ENCODE data around the gene CEP295NL.
A peak's percentile ranks its signal among the peaks of the same experiment; 100 is the strongest.
"Not testable (repeated sequence)": the region's sequence is repeated elsewhere in the genome, so short reads cannot be mapped to it uniquely, and the experiment has no call there.

CEP295NL gene

DNA sequence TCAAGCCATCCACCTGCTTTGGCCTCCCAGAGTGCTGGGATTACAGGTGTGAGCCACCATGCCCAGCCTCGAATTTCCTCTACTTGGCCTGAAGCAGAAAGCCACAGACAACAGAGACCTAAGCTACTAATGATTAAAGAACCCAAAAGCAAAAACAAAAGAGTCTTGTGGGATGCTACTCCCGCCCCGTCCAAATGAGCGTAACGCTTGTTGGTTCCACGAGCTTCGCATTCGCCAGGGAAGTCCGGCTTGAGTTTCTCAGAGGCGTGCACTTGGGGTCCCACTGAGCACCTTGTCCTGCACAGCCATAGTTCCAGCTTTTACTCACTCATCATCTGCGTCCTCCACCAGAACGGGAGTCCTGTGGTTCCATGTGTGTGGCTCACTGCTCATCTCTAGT is 16.0 kb downstream of the CEP295NL start:
- DNase-seq (ENCODE audit: low read depth), result no peak

DNA sequence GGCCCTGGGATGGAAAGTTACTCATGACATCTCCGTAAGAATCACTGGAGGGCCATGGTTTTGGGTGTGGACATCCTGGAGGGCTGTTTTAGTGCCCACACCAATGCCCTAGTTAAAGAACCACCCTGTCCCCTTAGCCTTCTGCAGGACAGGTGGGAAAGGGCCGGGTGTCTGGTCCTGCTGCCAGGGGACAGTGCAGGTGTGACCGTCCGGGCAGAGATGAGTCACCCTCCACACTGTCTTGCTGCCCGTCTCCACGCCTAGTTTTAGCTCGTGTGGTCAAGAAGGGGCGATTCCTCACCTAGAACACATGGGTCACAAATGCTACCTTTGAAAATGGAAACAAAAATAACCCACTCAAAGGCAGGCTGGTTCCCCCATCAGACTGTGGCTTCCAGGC is 17.0 kb downstream of the CEP295NL start:
- no peak for DNase-seq (ENCODE audit: low read depth)

DNA sequence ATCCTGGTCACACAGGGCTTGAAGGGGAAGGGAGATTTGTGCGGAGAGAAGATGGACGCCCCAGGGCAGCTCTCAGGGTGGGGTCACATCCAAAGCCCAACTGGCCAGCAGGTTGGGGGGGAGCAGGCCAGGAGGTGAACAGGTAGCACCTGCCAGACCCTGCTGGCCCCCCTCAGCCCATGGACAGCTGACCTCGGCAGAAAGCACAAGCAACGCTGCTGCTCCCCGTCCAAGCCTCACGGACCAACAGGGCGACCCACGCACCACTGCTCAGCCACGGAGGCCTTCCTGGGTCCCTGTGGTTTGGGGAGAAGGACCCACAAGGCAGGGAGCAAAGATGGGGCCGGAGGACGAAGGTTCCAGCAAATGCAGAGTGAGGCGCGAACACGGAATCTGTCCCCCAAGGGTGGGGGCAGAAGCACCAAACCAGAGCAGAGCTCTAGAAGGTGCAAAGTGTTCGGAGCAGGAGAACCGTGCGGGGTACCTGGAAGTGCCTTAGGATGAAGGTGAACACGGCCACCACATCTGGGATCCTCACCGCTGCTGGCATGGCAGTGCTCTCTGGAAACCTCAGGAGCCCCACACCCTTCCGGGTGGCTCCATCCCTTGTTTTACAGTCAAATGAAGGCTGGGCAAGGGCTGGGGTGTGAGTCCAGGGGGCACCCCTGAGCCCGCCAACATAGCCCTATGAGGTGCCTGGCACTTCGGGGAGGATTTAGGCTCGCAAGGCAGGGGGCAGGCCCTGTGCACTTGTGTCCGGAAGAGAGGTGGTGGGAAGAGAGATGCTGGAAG is 17.9 kb downstream of the CEP295NL start:
- no peak for DNase-seq (ENCODE audit: low read depth)

DNA sequence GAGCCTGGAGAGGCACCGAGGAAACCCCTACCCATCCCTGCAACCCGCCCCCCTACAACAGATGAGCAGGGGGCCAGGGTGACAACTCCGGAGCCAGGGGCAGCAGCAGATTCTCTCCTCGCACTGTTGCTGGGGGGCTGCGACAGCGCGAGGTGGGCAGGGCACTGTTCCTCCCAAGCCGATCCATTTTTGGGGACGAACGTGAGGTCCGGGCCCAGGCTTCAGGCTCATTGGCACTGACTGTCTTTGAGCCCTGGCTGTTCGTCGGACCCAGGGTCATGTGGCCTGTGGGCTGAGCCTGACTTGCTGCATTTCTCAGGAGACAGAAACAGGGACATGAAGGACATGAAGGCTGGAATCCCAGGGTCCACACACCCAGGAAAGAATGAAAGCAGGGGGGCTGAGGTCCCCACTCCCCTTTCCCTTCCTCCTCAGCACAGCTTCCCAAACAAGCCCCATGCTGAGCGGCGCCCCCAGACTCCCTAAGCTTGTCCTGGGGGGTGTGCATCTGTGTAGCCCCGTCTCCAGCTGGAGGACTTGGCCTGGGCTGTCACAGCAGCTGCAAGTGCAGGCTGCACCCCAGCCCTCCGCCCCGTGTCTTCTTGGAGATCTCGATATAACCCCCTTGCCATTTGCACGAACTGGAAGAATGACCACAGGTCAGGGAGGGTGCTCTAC is 18.7 kb downstream of the CEP295NL start:
- no peak for DNase-seq (ENCODE audit: low read depth)

DNA sequence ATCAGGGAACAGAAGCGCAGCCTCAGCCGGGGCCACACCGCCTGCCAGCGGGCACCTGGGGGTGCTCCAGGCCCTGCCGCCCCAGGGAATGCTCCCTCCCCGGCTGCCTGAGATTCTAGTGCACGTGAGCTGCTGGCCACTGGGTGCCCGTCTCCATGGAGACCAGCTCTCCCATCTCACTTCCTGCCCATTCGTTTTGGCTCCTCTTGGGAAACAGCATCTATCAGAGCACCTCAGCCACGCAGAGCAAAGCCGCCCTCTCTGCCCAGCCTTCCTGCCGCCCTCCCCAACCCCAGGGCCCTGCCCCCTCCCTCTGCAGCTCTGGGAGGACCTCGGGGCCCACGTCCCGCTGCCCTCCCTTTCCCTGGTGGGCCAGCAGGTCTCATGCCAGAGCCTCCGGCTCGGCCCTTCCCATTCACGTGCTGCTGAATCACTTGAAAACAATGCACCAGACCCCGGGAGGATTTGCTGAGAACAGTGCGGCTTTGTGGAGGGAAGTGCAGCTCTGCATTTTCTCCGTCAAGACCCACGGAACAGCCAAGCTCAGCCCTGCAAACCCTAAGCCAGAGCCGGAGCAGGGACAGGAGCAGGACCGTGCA is 19.4 kb downstream of the CEP295NL start:
- DNase-seq (ENCODE audit: low read depth), result no peak

DNA sequence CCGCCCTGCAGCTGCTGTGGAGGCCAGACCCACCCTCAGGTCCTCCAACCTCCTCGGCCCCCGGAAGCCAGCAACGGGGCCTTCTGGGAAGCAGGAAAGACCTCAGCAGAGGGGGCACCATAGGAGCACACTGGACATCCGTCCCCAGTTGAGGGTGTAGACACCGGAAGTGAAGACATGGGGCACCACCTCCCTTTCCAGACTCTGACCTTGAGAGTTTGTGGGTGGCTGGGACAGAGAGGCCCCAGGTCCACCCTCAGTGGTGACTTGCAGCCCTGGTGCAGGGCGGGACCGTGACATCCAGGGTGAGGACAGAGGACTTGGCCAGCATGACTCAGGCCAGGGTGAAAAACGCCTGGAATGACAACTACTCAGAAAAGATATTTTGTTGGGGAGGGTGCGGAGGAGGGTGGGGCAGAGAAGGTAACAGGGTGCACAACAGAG is 19.9 kb downstream of the CEP295NL start:
- no peak for DNase-seq (ENCODE audit: low read depth)

DNA sequence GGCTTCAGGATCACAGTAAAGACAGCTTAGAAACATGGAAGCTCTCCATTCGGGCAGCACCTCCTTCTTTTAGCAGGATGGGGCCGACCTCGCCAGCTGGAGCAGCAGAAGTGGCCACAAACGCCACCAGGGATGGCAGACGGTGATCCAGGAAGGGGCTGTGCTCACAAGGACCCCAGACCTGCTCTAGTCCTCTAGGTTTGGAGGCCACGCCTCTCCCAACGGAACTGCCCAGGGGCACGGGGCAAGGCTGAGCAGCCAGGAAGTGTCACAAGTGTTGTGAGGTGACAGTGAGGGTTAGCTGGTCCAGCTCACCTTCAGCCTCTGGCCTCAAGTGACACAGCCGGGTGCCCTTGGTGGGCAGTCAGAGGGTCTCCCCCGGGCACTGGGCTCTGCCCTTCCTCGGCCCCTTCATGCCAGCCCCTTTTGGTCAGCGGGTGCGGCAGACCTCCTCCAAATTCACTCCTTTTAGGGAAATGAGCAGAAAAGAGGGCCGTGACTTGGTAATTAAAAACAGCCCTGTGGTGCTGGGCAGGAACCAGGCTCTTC is 20.4 kb downstream of the CEP295NL start:
- no peak for DNase-seq (ENCODE audit: low read depth)

DNA sequence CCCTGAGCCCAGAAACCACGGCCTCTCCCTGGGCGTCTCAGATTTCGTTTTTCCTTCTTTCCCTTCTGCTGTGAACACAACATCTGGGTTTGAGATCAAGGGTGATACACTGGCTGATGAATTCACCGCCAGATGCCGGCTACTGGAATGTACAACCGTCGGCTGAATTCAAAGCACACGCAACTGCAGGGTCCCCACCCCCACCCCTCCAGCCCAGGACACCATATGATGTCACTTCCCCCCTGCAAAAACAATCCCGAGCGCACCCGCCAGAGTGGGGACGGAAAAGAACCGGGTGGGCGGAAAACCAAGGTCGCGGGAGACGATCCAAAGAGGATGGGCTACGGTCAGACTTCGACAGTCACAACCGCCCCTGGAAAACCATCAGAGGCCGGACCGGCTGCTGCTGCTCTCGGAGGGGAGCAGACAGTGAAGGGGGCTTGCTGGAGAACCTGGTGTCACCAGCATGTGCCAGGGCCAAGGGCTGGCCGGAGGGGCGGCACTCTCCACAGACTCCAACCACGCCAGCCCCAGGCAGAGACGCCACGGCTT is 23.3 kb downstream of the CEP295NL start:
- DNase-seq (ENCODE audit: low read depth), result no peak

DNA sequence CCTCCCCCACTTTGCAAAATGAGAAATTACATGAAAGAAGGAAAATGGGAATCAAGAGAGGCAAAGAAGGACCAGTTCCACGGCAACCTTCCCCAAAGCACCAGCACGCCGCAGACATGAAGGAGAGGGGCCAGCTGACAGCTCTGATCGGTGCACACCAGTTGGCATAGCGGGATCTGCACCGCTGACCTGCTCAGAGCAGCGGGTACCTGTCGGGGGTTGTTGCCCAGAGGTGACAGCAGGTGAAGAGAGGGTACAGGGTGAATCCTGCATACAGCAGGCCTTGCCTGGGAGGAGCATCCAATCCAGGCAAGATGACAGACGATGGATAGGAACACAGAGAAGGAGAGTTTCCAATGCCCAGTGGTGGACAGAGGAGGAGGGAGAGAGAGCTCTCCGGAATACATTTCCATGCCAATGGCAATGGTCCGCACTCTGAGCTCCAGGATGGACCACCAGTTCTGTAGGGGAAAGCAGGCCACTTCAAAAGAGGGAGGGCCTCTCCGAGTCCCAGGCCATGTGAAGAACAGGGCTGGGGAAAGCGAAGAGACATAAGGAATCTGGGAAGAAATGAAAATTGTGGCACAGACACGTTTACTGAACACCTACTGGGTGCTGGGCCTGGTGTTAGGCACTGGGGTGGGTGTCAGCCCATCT is 24.0 kb downstream of the CEP295NL start:
- DNase-seq (ENCODE audit: low read depth), result no peak

DNA sequence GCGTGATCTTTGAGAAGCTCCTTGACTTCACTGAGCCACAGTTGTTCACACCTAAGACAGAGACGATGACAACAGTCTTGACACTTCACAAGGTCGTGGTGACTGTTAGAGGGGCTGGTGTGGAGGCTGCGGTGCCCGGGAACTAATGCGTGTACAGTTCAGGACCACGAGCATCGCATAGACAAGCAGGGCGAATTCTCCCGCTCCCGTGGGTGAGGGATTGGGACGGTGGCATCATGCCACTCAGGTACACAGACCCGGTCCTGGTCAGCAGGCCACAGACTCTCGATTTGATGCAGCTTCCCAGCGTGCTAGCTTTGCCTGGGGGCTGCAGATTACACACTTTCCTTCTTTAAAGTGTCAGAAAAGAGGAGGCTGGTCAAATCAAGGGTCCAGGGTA is 24.7 kb downstream of the CEP295NL start:
- no peak for DNase-seq (ENCODE audit: low read depth)

DNA sequence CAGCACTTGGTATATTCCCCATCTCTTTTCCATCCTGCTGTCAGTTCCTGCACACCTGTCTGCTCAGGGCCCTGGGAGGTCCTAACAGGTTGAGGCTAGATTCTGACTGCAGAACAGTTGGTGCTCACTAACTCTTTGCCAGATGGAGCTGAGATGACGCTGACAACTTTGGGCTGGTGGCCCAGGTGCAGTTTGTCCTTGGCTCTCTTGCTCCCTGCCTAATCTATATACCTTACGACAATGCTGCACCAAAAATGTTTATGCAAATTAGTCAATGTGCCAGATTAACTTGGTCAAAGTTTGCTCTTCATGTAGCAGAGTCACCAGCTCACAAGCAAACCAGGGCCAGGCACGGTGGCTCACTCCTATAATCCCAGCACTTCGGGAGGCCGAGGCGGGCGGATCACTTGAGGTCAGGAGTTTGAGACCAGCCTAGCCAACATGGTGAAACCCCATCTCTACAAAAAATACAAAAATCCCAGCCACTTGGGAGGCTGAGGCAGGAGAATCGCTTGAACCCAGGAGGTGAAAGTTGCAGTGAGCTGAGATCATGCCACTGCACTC is 26.0 kb downstream of the CEP295NL start:
- not testable (repeated sequence) for DNase-seq (ENCODE audit: low read depth)

DNA sequence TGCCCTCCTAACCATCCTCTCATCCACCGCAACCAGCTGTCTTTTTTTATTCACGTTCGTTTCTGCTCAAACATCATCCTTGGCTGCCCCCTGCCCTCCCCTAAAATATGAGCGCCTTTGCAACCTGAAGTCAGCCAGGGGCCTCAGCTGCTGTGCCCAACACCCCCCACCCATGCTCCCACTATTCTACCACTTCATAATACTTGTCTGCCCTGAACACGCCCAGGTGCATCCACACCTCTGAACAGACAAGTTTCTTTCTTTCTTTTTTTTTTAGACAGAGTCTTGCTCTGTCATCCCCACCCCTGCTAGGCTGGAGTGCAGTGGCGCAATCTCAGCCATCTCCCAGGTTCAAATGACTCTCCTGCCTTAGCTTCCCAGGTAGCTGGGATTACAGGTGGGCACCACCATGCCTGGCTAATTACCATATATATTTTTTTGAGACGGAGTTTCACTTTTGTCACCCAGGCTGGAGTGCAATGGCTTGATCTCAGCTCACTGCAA is 26.9 kb downstream of the CEP295NL start:
- DNase-seq (ENCODE audit: low read depth), result no peak

DNA sequence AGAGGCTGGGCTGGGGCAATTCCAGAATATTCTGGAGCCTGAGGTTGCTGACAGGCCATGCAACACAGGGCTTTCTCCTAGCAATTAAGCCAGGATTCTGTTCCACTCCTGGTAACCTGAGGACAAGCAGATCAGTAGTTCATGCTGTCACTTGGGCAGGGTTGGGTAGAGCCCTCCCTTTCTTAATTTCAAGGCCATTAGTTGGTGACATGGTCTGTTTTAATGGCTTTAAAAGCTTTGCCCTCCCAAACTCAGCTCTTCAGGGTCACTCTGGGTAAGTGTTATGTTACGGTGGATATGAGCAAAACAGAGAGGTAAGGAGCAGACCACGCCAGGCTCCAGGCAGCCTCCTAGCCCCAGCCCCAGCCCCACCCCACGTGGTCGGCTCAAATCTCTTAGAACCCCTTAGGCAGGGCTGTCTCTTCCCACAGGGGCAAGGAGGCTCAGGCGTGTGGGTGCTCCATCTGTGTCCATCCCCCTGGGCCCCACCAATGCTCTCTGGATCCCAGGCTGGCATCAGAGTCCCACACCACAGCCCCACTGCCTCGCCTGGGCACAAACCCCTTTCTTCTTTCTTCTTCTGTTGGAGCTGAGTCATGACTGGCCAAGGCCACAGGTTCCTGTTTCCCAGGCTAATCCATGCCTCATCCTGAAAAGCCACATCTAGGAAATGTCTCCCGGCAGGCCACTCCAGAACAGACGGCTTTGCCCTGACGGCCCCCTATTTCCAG is 27.5 kb downstream of the CEP295NL start:
- no peak for DNase-seq (ENCODE audit: low read depth)

DNA sequence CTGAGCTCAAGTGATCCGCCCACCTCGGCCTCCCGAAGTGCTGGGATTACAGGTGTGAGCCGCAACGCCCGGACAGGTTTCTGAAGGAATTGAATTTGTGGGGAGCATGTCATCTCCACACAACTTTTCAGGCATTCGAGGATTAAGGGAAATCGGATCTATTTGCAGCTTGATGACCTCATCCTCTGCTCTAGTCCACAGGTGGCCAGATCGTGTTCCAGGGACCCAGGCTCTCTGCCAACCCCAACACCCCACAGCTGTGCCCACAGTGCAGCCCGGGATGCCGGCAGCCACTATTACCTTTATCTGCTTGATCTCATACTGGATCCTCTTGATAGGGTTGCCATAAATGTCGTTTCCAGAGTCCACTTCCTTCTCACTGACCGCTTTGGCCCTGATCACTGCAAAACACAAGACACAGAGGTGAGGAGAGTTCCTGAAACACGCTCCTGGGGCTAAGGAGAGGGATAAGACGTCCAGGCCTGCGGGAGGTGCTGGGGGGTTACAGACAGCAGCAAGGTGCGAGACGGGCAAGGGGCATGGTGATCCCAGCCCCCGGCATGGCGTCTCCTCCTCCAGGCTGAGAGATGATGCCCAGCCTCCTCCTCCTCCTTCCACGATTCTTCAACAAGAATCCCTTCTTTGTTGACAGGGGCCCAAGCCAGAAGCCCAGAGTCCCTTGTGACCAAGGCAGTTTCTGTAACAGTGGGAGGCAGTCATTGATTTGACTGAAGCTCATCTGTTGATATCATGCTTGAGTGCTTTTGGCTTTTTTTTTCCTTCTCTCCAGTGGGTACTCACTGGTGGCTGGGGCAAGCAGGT is 29.3 kb downstream of the CEP295NL start:
- DNase-seq (ENCODE audit: low read depth), result no peak

DNA sequence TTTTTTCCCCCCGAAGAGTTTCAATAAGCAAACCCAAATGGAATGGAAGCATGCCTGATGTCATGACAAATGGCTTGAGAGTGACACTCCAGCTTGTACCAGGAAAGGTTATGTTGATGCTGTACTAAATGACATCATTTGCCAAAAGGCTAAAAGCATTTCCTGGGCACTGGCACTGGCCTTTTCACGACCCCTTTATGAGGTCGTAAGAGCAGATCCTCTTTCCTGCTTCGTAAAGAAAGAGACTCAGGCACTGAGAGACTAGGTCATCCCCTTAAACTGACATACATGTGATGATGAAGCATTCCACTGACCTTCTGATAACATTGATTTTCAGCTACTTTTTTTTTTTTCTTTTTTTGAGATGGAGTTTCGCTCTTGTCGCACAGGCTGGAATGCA is 30.5 kb downstream of the CEP295NL start:
- no peak for DNase-seq (ENCODE audit: low read depth)

DNA sequence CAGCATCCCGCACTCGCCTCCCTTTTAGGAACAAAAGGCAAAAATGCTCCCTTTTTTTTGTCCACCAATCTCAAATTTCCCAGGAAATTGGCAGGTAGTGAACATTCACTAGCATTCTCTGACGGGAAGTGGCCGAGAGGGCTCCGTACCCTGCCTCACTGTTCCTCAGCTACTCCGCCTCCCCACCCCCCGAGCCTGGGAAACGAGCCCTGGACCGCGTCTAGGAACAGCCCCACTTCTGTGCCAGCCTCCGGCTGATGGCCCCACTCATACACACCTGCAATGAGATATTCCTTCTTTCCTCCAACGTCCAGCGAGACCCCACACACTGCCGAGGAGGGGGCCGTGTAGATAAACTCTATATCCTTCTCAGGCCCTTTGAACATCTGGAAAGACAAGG is 32.4 kb downstream of the CEP295NL start:
- DNase-seq (ENCODE audit: low read depth), result no peak

DNA sequence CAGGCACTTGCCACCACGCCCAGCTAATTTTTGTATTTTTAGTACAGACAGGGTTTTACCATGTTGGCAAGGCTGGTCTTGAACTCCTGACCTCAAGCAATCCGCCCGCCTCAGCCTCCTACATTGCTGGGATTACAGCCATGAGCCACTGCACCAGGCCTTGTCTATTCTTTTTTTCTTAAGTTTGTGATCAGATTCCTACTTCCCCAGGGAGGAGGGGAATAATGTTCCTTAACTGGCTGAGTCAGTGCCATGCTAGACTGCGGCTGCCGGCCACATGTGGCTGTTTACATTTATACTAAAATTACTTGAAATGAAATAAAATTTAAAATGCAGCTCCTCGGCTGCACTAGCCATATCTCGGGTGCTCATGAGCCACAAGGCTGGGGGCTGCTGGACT is 34.6 kb downstream of the CEP295NL start:
- DNase-seq (ENCODE audit: low read depth), result no peak

DNA sequence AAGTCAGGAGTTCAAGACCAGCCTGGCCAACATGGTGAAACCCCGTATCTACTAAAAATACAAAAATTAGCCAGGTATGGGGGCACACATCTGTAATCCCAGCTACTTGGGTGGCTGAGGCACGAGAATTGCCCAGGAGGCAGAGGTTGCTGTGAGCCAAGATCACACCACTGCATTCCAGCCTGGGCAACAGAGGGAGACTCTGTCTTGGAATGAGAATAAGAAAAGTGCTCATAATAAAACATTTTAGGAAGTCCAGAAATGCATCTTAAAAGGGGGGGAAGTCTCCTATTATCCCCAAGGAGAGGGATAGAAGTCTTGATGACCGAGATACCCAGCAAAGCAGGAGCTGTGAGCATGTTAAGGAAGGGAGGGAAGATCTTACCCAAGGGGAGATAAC is 36.0 kb downstream of the CEP295NL start:
- not testable (repeated sequence) for DNase-seq (ENCODE audit: low read depth)

DNA sequence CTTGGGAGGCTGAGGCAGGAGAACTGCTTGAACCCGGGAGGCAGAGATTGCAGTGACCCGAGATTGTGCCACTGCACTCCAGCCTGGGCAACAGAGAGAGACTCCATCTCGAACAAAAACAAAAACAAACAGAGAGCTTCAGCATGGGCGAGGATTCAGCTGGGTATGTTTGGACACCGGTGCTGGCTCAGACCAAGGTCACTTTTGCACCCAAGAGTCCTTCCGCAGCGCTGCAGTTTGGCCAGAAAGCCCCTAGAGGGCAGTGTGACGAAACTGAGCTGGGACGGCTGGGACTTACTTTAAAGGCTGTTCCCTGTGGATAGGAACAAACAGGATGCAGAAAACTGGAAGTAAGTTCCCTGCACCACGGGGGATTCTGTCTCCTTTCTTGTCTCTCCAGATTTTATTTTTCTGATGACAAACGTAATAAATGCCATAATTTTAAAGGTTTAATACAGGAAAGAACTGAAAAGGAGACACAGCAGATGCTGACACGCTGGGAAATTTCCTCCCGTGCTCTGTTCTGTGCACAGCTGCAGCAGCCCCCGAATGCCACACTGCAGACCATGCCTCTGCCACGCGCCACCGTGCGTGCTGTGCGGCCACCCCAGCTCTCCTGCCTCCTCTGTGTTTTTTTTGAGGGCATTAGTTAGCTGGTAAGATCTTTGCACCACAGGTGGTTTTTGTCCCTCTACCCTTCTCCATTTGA is 37.2 kb downstream of the CEP295NL start:
- DNase-seq (ENCODE audit: low read depth), result peak; percentile 44

Data from stimulated activated CD8-positive, alpha-beta memory T cell treated with anti-CD3 and anti-CD28 coated beads, Interleukin-4, amount 100 ng/mL, for 24 hours (primary cell).